HepG2 (cell line): ENCODE measurements around the gene ARHGEF39. TPM values are rescaled to one million over a fixed set of nuclear protein-coding genes. Genes with fewer than 3 reads are reported as not detected.
A peak's percentile ranks its signal among the peaks of the same experiment; 100 is the strongest.

Experiments
- AGO2 ChIP-seq: fragments of 200-400 bp; formaldehyde crosslinking; optimal IDR thresholded peaks from 2 replicates; pipeline ENCODE3; 2017; ENCODE audit warnings: mild to moderate bottlenecking, low read depth, low read length, moderate library complexity
- CREBL2 ChIP-seq: sonication (generic); formaldehyde crosslinking; IDR thresholded peaks from 2 replicates; pipeline ENCODE4 v1.8.1; 2023; ENCODE audit warnings: missing genetic modification reagents, mild to moderate bottlenecking, borderline replicate concordance
- CREM ChIP-seq, 2 experiments: sonication (generic) in 1 of 2; formaldehyde crosslinking in 1 of 2; IDR thresholded peaks; 2 replicates each; pipeline versions ENCODE4 v1.4.0 to v1.6.1; 2016 to 2020; ENCODE audit warnings: antibody characterized with exemption in 1 of 2, mild to moderate bottlenecking in 1 of 2, missing genetic modification reagents in 1 of 2
- FOSL2 ChIP-seq: sonication (generic); formaldehyde crosslinking; IDR thresholded peaks from 2 replicates; pipeline ENCODE4 v1.4.0; 2020; ENCODE audit warnings: missing genetic modification reagents
- FUBP1 ChIP-seq: sonication (generic); formaldehyde crosslinking; IDR thresholded peaks from 2 replicates; pipeline ENCODE4 v1.5.1; 2020; ENCODE audit warnings: missing genetic modification reagents, mild to moderate bottlenecking, borderline replicate concordance
- HCFC1 ChIP-seq: fragments of 150-350 bp; IDR thresholded peaks from 2 replicates; pipeline ENCODE4 v1.6.1; 2014; ENCODE audit warnings: low read depth, low read length
- HDAC6 ChIP-seq: fragments of 200-600 bp; sonication (generic); IDR thresholded peaks from 2 replicates; pipeline ENCODE4 v1.7.0; 2017; ENCODE audit warnings: mild to moderate bottlenecking, antibody characterized with exemption, low read length, low read depth
- HIC2 ChIP-seq: sonication (generic); formaldehyde crosslinking; IDR thresholded peaks from 2 replicates; pipeline ENCODE4 v1.9.0; 2022; ENCODE audit warnings: low read depth, missing genetic modification reagents
- JDP2 ChIP-seq: sonication (generic); formaldehyde crosslinking; IDR thresholded peaks from 2 replicates; pipeline ENCODE4 v1.8.1; 2022; ENCODE audit warnings: missing genetic modification reagents, borderline replicate concordance
- JUND ChIP-seq: sonication (generic); formaldehyde crosslinking; IDR thresholded peaks from 2 replicates; pipeline ENCODE4 v1.8.0; 2022; ENCODE audit warnings: mild to moderate bottlenecking, missing genetic modification reagents
- KAT8 ChIP-seq: IDR thresholded peaks from 2 replicates; pipeline ENCODE4 v1.6.1; 2016; ENCODE audit warnings: missing genetic modification reagents, missing compliant biosample characterization
- KDM6A ChIP-seq: IDR thresholded peaks from 2 replicates; pipeline ENCODE4 v1.6.1; 2016; ENCODE audit warnings: low read depth
- RBAK ChIP-seq: sonication (generic); formaldehyde crosslinking; IDR thresholded peaks from 2 replicates; pipeline ENCODE4 v1.5.1; 2020; ENCODE audit warnings: mild to moderate bottlenecking, missing genetic modification reagents
- RFX3 ChIP-seq: IDR thresholded peaks from 2 replicates; pipeline ENCODE4 v1.6.1; 2016; ENCODE audit warnings: missing biosample characterization, missing genetic modification reagents
- RFX5 ChIP-seq: IDR thresholded peaks from 2 replicates; pipeline ENCODE4 v1.6.1; 2011; ENCODE audit warnings: low read depth, low read length, improper control_type of control experiment
- SP1 ChIP-seq, 2 experiments: fragments of 450-650 bp in 1 of 2; sonication (generic) in 1 of 2; formaldehyde crosslinking in 1 of 2; IDR thresholded peaks; 2 replicates each; pipeline versions ENCODE4 v1.4.0 to v1.6.1; 2016 to 2020; ENCODE audit warnings: missing genetic modification reagents in 1 of 2
- TFDP1 ChIP-seq: IDR thresholded peaks from 2 replicates; pipeline ENCODE4 v1.6.1; 2016; ENCODE audit warnings: missing compliant biosample characterization, missing genetic modification reagents, borderline replicate concordance
- ZBTB1 ChIP-seq: sonication (generic); formaldehyde crosslinking; IDR thresholded peaks from 2 replicates; pipeline ENCODE4 v1.4.0; 2020; ENCODE audit warnings: missing genetic modification reagents, borderline replicate concordance
- ZFP41 ChIP-seq: sonication (generic); formaldehyde crosslinking; IDR thresholded peaks from 2 replicates; pipeline ENCODE4 v1.4.0; 2020; ENCODE audit warnings: mild to moderate bottlenecking, missing genetic modification reagents, borderline replicate concordance
- ZIK1 ChIP-seq: sonication (generic); formaldehyde crosslinking; IDR thresholded peaks from 2 replicates; pipeline ENCODE4 v1.5.0; 2020; ENCODE audit warnings: mild to moderate bottlenecking, low read depth, missing genetic modification reagents, borderline replicate concordance
- ZNF251 ChIP-seq: sonication (generic); formaldehyde crosslinking; IDR thresholded peaks from 2 replicates; pipeline ENCODE4 v1.9.0; 2021; ENCODE audit warnings: mild to moderate bottlenecking, missing genetic modification reagents
- ZNF460 ChIP-seq: sonication (generic); formaldehyde crosslinking; IDR thresholded peaks from 2 replicates; pipeline ENCODE4 v1.5.1; 2020; ENCODE audit warnings: missing genetic modification reagents, mild to moderate bottlenecking, borderline replicate concordance
- ZNF563 ChIP-seq: sonication (generic); formaldehyde crosslinking; IDR thresholded peaks from 2 replicates; pipeline ENCODE4 v1.8.0; 2022; ENCODE audit warnings: mild to moderate bottlenecking, moderate library complexity, missing genetic modification reagents
- ZNF704 ChIP-seq: sonication (generic); formaldehyde crosslinking; IDR thresholded peaks from 2 replicates; pipeline ENCODE4 v1.8.1; 2023; ENCODE audit warnings: mild to moderate bottlenecking, inconsistent platforms, moderate library complexity, missing genetic modification reagents, borderline replicate concordance
- polyA plus RNA-seq, 8 experiments: library from polyadenylated mRNA; depleted of rRNA in 3 of 8; stranded (reverse) in 7 of 8; unstranded in 1 of 8; fragments of >200 nt; fragmentation: Illumina TruSeq in 4 of 8; extraction: Trizol in 4 of 8; gene quantifications; 2 replicates each; pipeline versions ENCODE4 v1.2.1 to v1.2.3, GENCODE V29; 2011 to 2016; ENCODE audit warnings: low read depth in 4 of 8, missing spikeins in 1 of 8, mixed read lengths in 1 of 8; ENCODE audit not compliant: insufficient read depth in 1 of 8
- total RNA-seq, 5 experiments: library from RNA; depleted of rRNA; stranded (reverse); fragments of >200 nt; fragmentation: Illumina TruSeq; extraction: Trizol; gene quantifications; 2 replicates each; pipeline ENCODE4 v1.2.3, GENCODE V29; 2016; ENCODE audit warnings: low read depth in 1 of 5

ARHGEF39 gene
- total and polyA plus RNA-seq, 2 of the 13 experiments (the other 11 are each of a cell fraction or from before 2014, with no cell fraction given), result 11.2 to 12.3 TPM

GRCh38 chr9:35669331-35670145 is 4.5 kb upstream of the ARHGEF39 start (continued):
- TF ChIP-seq ZNF704 (no peak), TFDP1 (CRISPR knock-in tag) (no peak), ZNF563 (CRISPR knock-in tag) (no peak), JUND (no peak), HIC2 (CRISPR knock-in tag) (no peak), RFX5 (no peak), FUBP1 (CRISPR knock-in tag) (no peak), ZBTB1 (no peak), ZIK1 (CRISPR knock-in tag) (no peak), JDP2 (CRISPR knock-in tag) (no peak), FOSL2 (peak; percentile 45; the same call in 1 of the 2 replicates), RBAK (no peak), CREM (IDR thresholded peaks at IDR 0.05) (peak; percentile 28; the same call in 1 of the 2 replicates), CREM (CRISPR knock-in tag; IDR thresholded peaks at IDR 0.05) (no peak), HCFC1 (no peak), AGO2 (no peak), KAT8 (CRISPR knock-in tag) (peak; percentile 52), SP1 (IDR thresholded peaks at IDR 0.05) (no peak), SP1 (CRISPR knock-in tag; IDR thresholded peaks at IDR 0.05) (peak; percentile 26; the same call in 1 of the 2 replicates), ZNF460 (no peak), ZNF251 (CRISPR knock-in tag) (no peak), RFX3 (CRISPR knock-in tag) (no peak), ZFP41 (no peak), KDM6A (CRISPR knock-in tag) (peak; percentile 71), HDAC6 (no peak), CREBL2 (CRISPR knock-in tag) (no peak)
